Activated CD8-positive, alpha-beta T cell treated with anti-CD3 and anti-CD28 coated beads for 36 hours (primary cell): Measurements from ENCODE around the gene GYG1. TPM values are rescaled to one million over a fixed set of nuclear protein-coding genes. Genes with fewer than 3 reads are reported as not detected.

Experiments
- ATAC-seq: fragments of 200-7000 bp; cut with Tn5 transposase; one replicate; pipeline ENCODE4 v1.10.0; 2021; ENCODE audit warnings: mild to moderate bottlenecking, moderate library complexity
- CTCF ChIA-PET: fragments of 350-600 bp; sonication (Branson Sonifier 250); formaldehyde crosslinking; loops from one replicate; lab custom pipeline; 2021; ENCODE audit warnings: antibody characterized with exemption; lab: Charles Lee
- POLR2A ChIA-PET: fragments of 350-600 bp; sonication (Branson Sonifier 250); formaldehyde crosslinking; loops from one replicate; lab custom pipeline; 2021; ENCODE audit warnings: antibody characterized with exemption; lab: Charles Lee
- DNase-seq: peaks from one replicate; pipeline ENCODE4 v3.0.0-alpha.2; 2020
- H3K27ac Mint-ChIP-seq: one replicate; pipeline ENCODE4 v1.8.0; 2021; ENCODE audit warnings: mild to moderate bottlenecking, mixed read lengths
- H3K27me3 Mint-ChIP-seq: one replicate; pipeline ENCODE4 v1.8.0; 2021; ENCODE audit warnings: mixed read lengths
- H3K36me3 Mint-ChIP-seq: one replicate; pipeline ENCODE4 v1.8.0; 2021; ENCODE audit warnings: low read depth, mixed read lengths
- H3K4me1 Mint-ChIP-seq: one replicate; pipeline ENCODE4 v1.8.0; 2021; ENCODE audit warnings: low read depth, mixed read lengths
- H3K4me3 Mint-ChIP-seq: one replicate; pipeline ENCODE4 v1.8.0; 2021; ENCODE audit warnings: mild to moderate bottlenecking, moderate library complexity, mixed read lengths
- H3K9me3 Mint-ChIP-seq: one replicate; pipeline ENCODE4 v1.8.0; 2021; ENCODE audit warnings: mixed read lengths
- intact Hi-C: fragments of 100-400 bp; cut with micrococcal nuclease; formaldehyde crosslinking; loops from one replicate; pipeline ENCODE4 v1.10.0; 2022
- total RNA-seq, 2 experiments: library from RNA; stranded (reverse); gene quantifications; one replicate each; pipeline ENCODE4 v1.2.3, GENCODE V29; 2021
- TF ChIP-seq, protein P1 (sequence below): fragments of 200-600 bp; IDR thresholded peaks from one replicate; pipeline ENCODE4 v1.8.0; 2022; ENCODE audit warnings: antibody characterized with exemption, mild to moderate bottlenecking

Gene GYG1
- total RNA-seq, 2 experiments from 2014 or later = 16.0 to 18.3 TPM

DNA sequence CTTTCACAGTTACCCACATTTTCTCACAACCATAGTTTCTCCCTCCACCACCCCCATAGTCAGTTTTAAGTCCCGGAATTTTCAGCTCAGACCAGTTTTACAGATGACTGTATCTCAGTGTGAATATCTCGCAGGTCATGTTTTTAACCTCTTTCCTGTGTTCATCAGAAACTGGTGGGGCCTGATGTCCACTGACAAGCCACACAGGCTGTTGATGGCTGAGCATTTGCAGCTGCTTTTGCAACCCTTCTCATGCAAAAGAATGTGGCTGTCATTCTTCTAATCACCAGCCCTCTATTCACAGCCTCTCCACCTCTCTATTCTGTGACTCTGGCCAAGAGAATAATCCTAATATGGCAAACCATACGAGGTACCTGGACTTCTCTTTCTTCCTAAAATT lies 8.5 kb downstream of the GYG1 start:
- ATAC-seq (no peak), DNase-seq (no peak)
- ChIA-PET POLR2A (interaction anchor here (1.0 to 1.3 kb wide), 2 partner anchors 9 to 15 kb away, joined by 3 read pairs; partner anchors contain the start of gene GYG1), CTCF (interaction anchor here (1.3 to 1.5 kb wide), 3 partner anchors 9 to 46 kb away, joined by 3 to 4 read pairs (median 4); no protein-coding TSS in a partner anchor)
- H3K36me3 Mint-ChIP-seq = peaks cover 42% of the 10 kb centered on the region
- no peaks in the 10 kb centered on the region for H3K9me3 Mint-ChIP-seq
- H3K4me1 Mint-ChIP-seq = peaks cover 32% of the 10 kb centered on the region
- peak overlapping the region; percentile 58 for H3K27ac Mint-ChIP-seq
- H3K4me3 Mint-ChIP-seq = no peak overlapping the region
- TF ChIP-seq, protein P1, sequence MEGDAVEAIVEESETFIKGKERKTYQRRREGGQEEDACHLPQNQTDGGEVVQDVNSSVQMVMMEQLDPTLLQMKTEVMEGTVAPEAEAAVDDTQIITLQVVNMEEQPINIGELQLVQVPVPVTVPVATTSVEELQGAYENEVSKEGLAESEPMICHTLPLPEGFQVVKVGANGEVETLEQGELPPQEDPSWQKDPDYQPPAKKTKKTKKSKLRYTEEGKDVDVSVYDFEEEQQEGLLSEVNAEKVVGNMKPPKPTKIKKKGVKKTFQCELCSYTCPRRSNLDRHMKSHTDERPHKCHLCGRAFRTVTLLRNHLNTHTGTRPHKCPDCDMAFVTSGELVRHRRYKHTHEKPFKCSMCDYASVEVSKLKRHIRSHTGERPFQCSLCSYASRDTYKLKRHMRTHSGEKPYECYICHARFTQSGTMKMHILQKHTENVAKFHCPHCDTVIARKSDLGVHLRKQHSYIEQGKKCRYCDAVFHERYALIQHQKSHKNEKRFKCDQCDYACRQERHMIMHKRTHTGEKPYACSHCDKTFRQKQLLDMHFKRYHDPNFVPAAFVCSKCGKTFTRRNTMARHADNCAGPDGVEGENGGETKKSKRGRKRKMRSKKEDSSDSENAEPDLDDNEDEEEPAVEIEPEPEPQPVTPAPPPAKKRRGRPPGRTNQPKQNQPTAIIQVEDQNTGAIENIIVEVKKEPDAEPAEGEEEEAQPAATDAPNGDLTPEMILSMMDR = no peak
- intact Hi-C loops = no loop called here
- no peaks in the 10 kb centered on the region for H3K27me3 Mint-ChIP-seq

- POLR2A ChIA-PET = interaction anchor here (1.0 to 1.3 kb wide), 2 partner anchors 9 to 14 kb away, joined by 3 read pairs; partner anchors contain the start of gene GYG1
- H3K27ac Mint-ChIP-seq = peak overlapping the region; percentile 58
- intact Hi-C loops = no loop called here
- CTCF ChIA-PET = interaction anchor here (1.3 to 1.5 kb wide), 2 partner anchors 10 to 45 kb away, joined by 3 to 4 read pairs; no protein-coding TSS in a partner anchor
- peaks cover 38% of the 10 kb centered on the region for H3K36me3 Mint-ChIP-seq
- TF ChIP-seq, protein P1 = no peak
- DNase-seq = no peak
- H3K4me3 Mint-ChIP-seq = no peak overlapping the region
- no peaks in the 10 kb centered on the region for H3K27me3 Mint-ChIP-seq
- ATAC-seq = no peak
- H3K9me3 Mint-ChIP-seq = no peaks in the 10 kb centered on the region
- peaks cover 32% of the 10 kb centered on the region for H3K4me1 Mint-ChIP-seq
Observed at GRCh38 chr3:149000206-149000745, 8.9 kb downstream of the GYG1 start.

DNA sequence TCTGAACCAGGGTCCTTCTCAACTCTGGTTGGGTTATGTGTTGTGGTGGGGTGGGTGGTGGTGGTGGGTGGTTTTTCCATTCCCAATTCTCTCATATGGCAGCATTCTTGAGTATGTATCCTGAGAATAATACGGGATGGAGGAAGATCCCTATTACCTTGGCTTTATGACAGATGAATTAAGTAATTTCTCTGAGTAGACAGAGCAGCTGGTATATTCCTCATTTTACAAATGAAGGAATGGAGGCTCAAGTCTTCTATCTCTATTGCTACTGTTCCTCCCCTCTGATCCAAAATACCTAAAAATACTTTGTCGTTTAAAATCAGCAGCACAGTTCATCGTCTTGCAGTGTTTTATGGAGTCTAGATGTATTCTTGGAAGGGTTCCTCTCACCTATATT lies 10.4 kb downstream of the GYG1 start:
- ChIA-PET POLR2A (no interaction called here), CTCF (no interaction called here)
- ATAC-seq (no peak), DNase-seq (no peak)
- Mint-ChIP-seq H3K36me3 (peaks cover 28% of the 10 kb centered on the region), H3K27me3 (no peaks in the 10 kb centered on the region), H3K27ac (no peak overlapping the region), H3K9me3 (no peaks in the 10 kb centered on the region), H3K4me3 (no peak overlapping the region), H3K4me1 (peaks cover 32% of the 10 kb centered on the region)
- intact Hi-C loops = no loop called here
- TF ChIP-seq, protein P1 = no peak

DNA sequence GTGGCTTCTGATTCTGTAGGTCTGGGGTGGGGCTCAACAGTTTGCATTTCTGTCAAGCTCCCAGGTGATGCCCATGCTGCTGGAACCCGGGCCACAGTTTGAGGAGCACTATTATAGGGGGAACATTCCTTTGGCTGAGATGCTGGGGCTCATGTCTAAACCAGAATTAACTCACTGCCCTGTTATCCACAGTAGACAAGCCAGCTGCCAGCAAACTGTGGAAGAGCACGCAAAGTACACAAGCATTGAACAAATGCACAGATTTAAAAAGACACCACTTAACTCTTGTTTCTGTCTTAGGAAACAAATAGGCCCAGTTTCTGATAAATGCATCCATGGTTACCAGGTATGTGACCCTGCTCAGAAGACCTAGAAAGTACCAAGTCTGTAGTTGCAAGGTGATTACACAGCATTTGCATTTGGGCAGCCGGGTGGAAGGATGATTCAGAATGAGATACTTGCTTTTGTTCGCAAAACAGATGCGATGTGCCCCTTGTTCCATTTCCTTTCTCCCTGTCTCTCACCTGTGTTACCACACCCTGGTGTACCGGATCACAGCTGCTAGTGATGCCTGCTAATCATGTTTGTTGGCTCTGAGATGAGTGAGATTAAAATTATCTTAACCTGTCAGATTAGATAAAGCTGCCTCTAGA lies 12.4 kb downstream of the GYG1 start:
- DNase-seq = peak; percentile 25
- no peak overlapping the region for H3K4me3 Mint-ChIP-seq
- H3K4me1 Mint-ChIP-seq = peaks cover 23% of the 10 kb centered on the region
- intact Hi-C loops = no loop called here
- CTCF ChIA-PET = no interaction called here
- TF ChIP-seq, protein P1 = no peak
- H3K9me3 Mint-ChIP-seq = no peaks in the 10 kb centered on the region
- no peaks in the 10 kb centered on the region for H3K27me3 Mint-ChIP-seq
- H3K36me3 Mint-ChIP-seq = peaks cover 31% of the 10 kb centered on the region
- POLR2A ChIA-PET = no interaction called here
- peak; percentile 65 for ATAC-seq
- peak overlapping the region; percentile 32 for H3K27ac Mint-ChIP-seq

DNA sequence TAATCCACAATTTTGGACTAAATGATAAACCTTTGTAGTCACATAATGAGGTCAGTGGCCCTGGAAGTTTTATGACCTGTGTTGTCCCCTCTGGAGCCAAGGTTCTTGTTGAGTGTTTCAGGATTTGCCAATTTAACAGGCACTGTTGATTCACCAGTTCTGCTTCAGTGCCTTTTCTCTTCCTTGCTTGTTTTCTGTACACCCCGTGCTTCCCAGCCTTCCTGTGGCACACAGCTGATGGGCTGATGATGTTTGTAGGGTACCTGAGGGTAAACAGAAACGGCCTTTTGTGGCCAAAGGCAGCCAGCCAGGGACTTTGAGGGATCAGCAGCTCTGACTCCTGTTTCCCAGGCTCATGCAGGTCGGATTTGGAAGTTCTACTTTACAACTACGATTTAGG lies 13.3 kb downstream of the GYG1 start:
- H3K36me3 Mint-ChIP-seq = peaks cover 30% of the 10 kb centered on the region
- H3K4me1 Mint-ChIP-seq = peaks cover 20% of the 10 kb centered on the region
- no peaks in the 10 kb centered on the region for H3K27me3 Mint-ChIP-seq
- ChIA-PET CTCF (no interaction called here), POLR2A (no interaction called here)
- H3K4me3 Mint-ChIP-seq = no peak overlapping the region
- no peaks in the 10 kb centered on the region for H3K9me3 Mint-ChIP-seq
- TF ChIP-seq, protein P1 = no peak
- no peak overlapping the region for H3K27ac Mint-ChIP-seq
- ATAC-seq = no peak
- no peak for DNase-seq
- intact Hi-C loops = no loop called here
